HG02885 (cell line): ENCODE results near the gene UBE2I.

ENCODE experiments used
- ATAC-seq: cut with Tn5 transposase; IDR thresholded peaks from one replicate; pipeline ENCODE4 v1.9.1; 2021; ENCODE audit warnings: mild to moderate bottlenecking; ENCODE audit not compliant: unreplicated experiment, poor library complexity

The UBE2I gene

DNA sequence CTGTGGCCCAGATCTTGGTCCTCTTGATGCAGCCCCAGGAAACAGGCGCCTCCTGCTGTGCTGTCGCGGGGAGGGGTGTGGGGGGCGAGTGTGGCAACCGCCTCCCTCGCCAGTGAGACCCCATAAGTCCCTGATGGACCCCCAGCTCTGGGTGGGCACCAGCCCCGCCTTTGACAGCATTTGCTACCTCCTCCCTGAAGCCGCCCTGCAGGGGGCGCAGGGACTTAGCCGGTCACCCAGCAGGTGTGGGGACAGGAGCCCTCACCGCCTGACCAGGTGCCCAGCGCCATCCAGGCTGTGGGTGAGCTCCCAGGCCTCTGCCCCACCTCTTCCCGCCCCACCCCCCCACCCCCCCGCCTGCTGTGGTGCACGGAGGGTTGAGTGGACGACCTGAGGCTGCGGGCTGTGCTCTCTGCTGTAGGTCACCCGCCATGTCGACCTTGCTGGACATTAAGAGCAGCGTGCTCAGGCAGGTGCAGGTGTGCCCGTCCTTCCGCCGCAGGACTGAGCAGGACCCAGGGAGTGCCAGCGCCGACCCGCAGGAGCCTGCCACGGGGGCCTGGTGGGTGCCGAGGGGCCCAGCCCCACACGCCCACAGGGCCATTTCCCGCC lies 28.8 kb downstream of the UBE2I start:
- no peak for ATAC-seq

DNA sequence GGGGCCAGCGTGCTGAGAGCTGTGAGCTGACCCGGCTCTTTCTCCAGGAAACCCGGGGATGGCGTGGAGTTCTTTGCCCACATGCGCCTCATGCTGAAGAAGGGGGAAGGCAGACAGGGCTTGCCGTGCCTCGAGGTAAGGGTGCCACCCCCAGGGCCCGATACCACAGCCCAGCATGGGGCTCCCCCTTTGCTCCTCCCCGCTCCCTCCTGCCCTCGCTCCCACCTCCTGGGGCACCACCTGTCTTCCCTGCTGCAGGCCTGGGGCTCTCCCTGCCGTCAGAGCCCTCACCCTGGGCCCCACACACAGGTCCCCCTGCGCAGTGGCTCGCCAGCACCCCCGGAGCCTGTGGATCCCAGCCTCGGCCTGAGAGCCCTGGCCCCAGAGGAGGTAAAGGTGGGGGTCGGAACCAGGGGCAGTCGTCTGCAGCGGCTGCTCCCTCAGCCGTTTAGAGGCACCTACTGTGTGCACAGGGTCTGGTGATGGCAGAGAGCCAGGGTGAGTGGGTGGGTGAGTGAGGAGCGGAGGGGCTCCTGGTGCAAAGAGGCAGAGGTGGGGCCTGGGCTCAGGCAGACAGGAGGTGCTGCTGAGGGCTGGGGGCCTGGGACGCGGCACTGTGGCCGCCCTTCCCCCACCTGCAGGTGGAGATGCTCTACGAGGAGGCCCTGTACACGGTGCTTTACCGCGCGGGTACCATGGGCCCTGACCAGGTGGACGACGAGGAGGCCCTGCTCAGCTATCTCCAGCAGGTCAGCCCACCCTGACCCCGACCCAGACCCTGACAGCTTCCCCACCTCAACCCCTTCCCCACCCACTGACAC lies 29.6 kb downstream of the UBE2I start:
- no peak for ATAC-seq

- no peak for ATAC-seq
Measured at GRCh38 chr16:1340730-1341494, 31.5 kb downstream of the UBE2I start.

DNA sequence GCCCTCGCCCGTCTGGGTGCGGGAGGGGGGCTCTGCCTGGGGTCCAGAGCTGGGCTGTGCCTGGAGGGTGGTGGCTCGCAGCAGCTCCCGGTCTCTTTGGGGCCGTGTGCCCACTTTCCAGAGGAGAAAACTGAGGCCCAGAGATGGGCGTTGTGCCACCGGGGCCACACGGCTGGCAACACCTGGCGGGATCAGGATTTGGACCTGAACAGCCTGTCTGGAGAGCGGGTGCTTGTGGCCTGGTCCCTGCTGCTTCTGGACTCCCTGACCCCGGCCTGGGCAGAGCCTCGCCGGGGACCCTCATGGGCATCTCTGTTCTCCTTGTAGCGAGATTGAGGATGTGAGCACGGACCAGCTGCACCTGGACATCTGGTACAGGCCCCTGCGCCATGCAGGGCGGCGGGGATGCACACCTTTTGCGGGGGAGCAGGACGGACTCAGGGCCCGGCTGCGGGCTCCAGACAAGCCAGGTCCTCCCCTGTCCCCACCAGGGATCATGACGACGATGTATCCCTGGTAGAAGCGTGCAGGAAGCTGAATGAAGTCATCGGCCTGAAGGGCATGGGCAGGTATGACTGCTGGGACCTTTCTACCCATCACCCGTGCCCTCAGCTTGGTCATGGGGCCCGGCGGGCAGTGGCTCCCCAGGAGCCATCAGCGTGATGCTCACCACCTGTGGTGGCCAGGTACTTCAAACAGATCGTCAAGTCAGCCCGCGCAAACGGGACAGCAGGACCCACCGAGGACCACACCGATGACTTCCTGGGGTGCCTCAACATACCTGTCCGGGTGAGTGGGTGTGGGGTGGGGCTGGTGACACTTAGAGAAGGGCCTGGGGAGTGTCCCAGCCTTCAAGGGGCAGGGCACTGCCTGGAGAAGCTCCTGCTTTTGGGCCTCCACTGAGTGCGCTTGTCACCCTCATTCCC lies 32.3 kb downstream of the UBE2I start:
- no peak for ATAC-seq

GRCh38 chr16:1342526-1343427 lies 33.3 kb downstream of the UBE2I start:
- ATAC-seq: peak; percentile 84

DNA sequence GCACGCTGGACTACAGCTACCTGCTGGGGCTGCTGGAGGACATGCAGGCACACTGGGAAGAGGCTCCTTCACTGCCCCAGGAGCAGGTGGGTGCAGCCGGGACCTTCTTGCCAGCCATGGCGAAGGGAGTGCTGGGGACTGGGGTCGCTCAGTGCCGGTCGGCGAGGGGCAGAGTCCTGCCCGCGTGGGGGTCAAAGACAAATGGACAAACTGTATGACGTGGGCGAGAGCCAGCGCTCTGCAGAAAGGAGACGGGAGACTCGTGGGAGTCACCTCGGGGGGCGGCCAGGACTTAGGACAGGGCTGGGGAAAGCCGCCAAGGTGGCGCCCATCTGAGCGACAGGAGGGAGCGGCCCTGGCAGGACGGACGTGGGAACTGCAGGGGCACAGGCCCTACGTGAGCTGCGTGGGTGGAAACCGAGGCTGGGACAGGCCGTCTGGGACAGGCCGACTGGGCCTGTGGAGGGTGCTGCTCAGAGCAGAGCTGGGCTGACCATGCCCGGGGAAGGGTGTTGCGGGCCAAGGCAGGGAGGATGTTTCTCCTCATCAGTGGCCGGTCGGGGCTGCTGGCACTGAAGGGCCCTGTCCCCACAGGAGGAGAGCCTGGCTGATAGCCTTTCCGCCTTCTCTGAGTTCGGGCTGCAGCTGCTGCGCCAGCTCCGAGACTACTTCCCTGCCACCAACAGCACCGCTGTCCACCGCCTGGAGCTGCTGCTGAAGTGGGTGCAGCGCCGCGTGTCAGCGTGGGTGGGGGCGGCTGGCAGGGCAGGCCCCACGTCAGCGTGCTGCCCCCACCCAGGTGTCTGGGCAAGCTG lies 34.2 kb downstream of the UBE2I start:
- no peak for ATAC-seq

GRCh38 chr16:1344499-1344898 lies 35.1 kb downstream of the UBE2I start:
- no peak for ATAC-seq

- no peak for ATAC-seq
Measured at GRCh38 chr16:1345087-1345486, 35.7 kb downstream of the UBE2I start.

GRCh38 chr16:1345651-1346421 lies 36.4 kb downstream of the UBE2I start:
- ATAC-seq: no peak

DNA sequence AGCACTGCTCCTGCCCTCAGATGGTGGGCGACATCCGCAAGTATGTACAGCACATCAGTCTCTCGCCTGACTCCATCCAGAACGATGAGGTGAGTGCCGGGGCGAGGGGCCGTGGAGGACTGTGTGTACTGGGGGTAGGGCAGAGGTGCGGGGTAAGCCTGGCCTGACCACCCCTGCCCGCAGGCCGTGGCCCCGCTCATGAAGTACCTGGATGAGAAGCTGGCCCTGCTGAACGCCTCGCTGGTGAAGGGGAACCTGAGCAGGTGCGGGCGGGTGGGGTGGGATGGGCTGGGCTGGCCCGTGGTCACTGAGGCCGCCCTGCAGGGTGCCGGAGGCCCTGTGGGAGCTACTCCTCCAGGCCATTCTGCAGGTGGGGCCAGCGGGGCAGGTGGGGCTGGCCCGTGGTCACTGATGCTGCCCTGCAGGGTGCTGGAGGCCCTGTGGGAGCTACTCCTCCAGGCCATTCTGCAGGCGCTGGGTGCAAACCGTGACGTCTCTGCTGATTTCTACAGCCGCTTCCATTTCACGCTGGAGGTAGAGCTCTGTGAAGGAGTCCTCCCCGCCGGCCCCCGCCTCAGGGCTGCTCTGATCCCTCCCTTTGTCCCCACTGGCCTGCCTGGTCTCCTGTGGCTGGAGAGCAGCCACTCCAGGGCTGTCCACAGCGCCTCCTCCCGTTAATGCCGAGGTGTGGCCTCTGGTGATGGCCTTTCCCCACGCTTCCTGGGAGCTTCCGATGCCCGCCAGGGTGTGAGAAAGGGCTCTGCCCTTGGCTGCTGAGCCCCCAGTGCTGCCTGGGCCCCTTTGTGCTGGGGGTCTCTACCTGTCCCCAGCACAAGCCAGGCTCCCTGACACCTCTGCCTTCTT lies 37.2 kb downstream of the UBE2I start:
- no peak for ATAC-seq

GRCh38 chr16:1347286-1347855 lies 37.9 kb downstream of the UBE2I start:
- no peak for ATAC-seq

DNA sequence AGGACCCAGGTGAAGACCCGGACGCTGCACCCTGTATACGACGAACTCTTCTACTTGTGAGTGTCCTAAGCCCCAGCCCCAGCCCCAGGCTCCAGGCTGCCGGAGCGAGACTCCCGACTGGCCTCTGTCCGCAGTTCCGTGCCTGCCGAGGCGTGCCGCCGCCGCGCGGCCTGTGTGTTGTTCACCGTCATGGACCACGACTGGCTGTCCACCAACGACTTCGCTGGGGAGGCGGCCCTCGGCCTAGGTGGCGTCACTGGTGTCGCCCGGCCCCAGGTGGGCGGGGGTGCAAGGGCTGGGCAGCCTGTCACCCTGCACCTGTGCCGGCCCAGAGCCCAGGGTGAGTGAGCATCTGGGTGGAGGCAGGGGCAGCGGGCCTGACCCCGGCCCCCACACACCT lies 38.5 kb downstream of the UBE2I start:
- ATAC-seq: no peak

DNA sequence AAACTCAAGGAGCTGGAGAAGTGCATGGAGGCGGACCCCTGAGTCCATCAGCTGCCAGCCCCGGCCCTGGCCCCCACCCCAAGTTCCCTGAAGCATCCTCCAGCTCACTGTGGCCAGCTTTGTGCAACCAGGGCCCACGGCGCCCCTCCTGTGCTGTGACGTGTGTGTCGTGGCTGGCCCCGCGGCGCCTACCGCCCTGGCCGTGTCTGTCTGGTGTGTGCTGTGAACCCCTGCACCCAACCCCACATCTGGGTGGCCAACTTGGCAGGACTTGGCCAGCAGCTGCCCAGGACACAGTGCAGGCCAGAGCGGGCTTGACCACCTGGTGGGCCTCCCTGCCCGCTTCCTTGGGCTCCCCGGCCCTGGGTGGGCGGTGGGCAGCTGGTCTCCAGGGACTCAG lies 39.0 kb downstream of the UBE2I start:
- no peak for ATAC-seq

GRCh38 chr16:1348926-1349325 lies 39.5 kb downstream of the UBE2I start:
- ATAC-seq: no peak

DNA sequence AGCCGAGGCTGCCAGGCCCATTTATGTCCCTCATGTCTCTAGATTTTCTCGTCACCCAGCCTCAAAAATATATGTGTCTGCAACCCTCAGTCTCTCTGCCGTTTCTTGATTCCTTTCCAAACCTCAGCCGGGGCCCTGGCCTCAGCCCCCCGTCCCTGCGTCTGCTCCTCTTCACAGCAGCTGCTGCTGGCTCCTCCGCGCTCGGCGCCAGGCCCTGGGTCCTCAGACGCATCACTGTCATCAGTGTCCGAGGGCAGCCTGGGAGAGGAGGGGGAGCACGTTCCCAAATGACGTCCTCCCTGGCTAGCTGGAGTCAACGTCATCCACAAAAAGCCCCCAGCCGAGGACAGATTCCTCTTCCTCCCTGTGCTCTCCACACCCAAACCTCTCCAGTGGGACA lies 39.9 kb downstream of the UBE2I start:
- ATAC-seq: no peak

- no peak for ATAC-seq
Measured at GRCh38 chr16:1349951-1350350, 40.5 kb downstream of the UBE2I start.
